Nephron progenitor cell (in vitro differentiated cells): ENCODE results near the gene RNF125.

Source experiments
- DNase-seq: peaks from one replicate; pipeline ENCODE4 v3.0.0; 2021
- H3K27ac Mint-ChIP-seq: 2 replicates; pipeline ENCODE4 v1.8.0; 2021; ENCODE audit warnings: mild to moderate bottlenecking, moderate library complexity, mixed read lengths
- H3K27me3 Mint-ChIP-seq: 2 replicates; pipeline ENCODE4 v1.8.0; 2021; ENCODE audit warnings: mild to moderate bottlenecking, low read depth, mixed read lengths; ENCODE audit not compliant: poor library complexity
- H3K36me3 Mint-ChIP-seq: 2 replicates; pipeline ENCODE4 v1.8.0; 2021; ENCODE audit warnings: low read depth, mixed read lengths
- H3K4me1 Mint-ChIP-seq: 2 replicates; pipeline ENCODE4 v1.8.0; 2021; ENCODE audit warnings: mixed read lengths
- H3K4me3 Mint-ChIP-seq: 2 replicates; pipeline ENCODE4 v1.8.0; 2021; ENCODE audit warnings: mild to moderate bottlenecking, moderate library complexity, mixed read lengths
- H3K9me3 Mint-ChIP-seq: 2 replicates; pipeline ENCODE4 v1.8.0; 2021; ENCODE audit warnings: mild to moderate bottlenecking, moderate library complexity, mixed read lengths
- TF ChIP-seq, protein P1 (sequence below): fragments of 200-600 bp; sonication (generic); IDR thresholded peaks from 2 replicates; pipeline ENCODE4 v1.5.0; 2021; ENCODE audit warnings: antibody characterized with exemption

The RNF125 gene

GRCh38 chr18:32091325-32091723, 72.7 kb downstream of the RNF125 start:
- H3K36me3 Mint-ChIP-seq = peaks cover 29% of the 10 kb centered on the region
- no peaks in the 10 kb centered on the region for H3K9me3 Mint-ChIP-seq
- TF ChIP-seq, protein P1, sequence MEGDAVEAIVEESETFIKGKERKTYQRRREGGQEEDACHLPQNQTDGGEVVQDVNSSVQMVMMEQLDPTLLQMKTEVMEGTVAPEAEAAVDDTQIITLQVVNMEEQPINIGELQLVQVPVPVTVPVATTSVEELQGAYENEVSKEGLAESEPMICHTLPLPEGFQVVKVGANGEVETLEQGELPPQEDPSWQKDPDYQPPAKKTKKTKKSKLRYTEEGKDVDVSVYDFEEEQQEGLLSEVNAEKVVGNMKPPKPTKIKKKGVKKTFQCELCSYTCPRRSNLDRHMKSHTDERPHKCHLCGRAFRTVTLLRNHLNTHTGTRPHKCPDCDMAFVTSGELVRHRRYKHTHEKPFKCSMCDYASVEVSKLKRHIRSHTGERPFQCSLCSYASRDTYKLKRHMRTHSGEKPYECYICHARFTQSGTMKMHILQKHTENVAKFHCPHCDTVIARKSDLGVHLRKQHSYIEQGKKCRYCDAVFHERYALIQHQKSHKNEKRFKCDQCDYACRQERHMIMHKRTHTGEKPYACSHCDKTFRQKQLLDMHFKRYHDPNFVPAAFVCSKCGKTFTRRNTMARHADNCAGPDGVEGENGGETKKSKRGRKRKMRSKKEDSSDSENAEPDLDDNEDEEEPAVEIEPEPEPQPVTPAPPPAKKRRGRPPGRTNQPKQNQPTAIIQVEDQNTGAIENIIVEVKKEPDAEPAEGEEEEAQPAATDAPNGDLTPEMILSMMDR = no peak
- no peak for DNase-seq
- peak overlapping the region; percentile 92 for H3K4me3 Mint-ChIP-seq
- peaks cover 49% of the 10 kb centered on the region for H3K4me1 Mint-ChIP-seq
- H3K27ac Mint-ChIP-seq = peak overlapping the region; percentile 97
- no peaks in the 10 kb centered on the region for H3K27me3 Mint-ChIP-seq

DNA sequence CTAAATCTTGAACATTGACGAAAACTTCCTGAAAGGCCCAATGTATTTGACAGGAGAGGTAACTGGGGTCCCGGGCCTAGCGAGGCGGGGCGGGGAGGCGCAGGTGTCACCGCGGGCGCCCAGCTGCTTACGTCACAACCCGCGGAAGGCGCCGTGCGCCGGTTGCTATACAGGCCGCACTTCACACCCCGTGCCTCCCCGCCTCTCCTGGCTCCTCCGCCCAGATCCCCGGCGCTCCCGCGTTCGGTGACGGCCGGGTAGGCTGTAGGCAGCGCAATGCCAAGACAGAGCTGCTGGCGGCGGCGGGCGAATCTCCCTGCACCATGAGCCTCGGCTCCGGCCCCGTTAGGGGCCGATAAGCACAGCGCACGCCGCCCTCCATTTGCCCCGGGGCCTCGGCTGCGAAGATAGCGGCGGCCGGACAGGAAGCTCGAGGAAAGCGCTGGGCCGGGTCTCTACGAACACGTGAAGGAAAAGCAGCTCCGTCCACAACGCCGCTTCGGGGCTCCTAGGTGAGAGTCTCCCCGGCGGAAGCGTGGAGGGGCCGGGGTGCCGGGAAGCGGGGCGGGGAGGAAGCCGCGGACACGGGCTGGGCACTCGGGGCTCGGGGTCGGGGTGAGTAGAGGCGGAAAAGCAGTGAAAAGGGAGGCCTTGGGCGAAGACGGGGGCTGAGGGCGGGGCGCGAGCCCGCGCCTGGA, 73.2 kb downstream of the RNF125 start, which contains the start of gene RNF138:
Gene RNF138 (plus strand): TSS at position 151 of the 698 bp plus-strand sequence. CDS start 903 bp downstream, outside the sequence.
- Mint-ChIP-seq H3K4me3 (peak within 1 kb of the TSS; percentile 92), H3K4me1 (peaks cover 53% of the 10 kb centered on the region), H3K36me3 (peaks cover 35% of the 10 kb centered on the region), H3K9me3 (no peaks in the 10 kb centered on the region), H3K27ac (peak within 1 kb of the TSS; percentile 98), H3K27me3 (no peaks in the 10 kb centered on the region)
- peak; percentile 80 for DNase-seq
- TF ChIP-seq, protein P1 = no peak

- H3K9me3 Mint-ChIP-seq = no peaks in the 10 kb centered on the region
These were observed 73.9 kb downstream of the RNF125 start for GRCh38 chr18:32092422-32093101.

GRCh38 chr18:32093102-32093511, 74.5 kb downstream of the RNF125 start:
- Mint-ChIP-seq H3K4me3 (peak overlapping the region; percentile 92), H3K27ac (peak overlapping the region; percentile 94), H3K9me3 (no peaks in the 10 kb centered on the region), H3K4me1 (peaks cover 47% of the 10 kb centered on the region), H3K36me3 (peaks cover 43% of the 10 kb centered on the region), H3K27me3 (no peaks in the 10 kb centered on the region)
- DNase-seq = peak; percentile 68
- TF ChIP-seq, protein P1 = no peak

More at GRCh38 chr18:32092422-32093101, 73.9 kb downstream of the RNF125 start:
- Mint-ChIP-seq H3K4me1 (peaks cover 53% of the 10 kb centered on the region), H3K27me3 (no peaks in the 10 kb centered on the region), H3K4me3 (peak overlapping the region; percentile 92), H3K36me3 (peaks cover 39% of the 10 kb centered on the region), H3K27ac (peak overlapping the region; percentile 98)
- TF ChIP-seq, protein P1 = no peak
- peak; percentile 100 for DNase-seq

DNA sequence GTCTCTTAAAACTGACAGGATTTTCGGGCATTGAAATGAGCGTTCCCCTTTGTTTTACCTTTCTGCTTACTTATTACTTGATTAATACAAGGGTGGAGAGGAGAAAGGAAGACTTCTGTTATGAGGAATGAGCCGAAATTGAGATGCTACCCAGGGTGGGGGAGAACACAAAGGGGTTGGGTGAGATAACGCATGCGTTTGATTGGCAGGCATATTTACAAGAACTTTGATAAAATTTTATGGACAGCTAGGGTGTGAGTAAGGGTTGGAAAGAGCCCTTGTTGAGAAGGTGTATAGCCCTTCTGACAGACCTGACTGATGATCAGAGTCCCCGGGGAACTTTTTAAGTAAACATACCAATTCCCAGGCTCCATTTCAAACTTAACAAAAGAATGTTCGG, 74.9 kb downstream of the RNF125 start:
- H3K4me1 Mint-ChIP-seq = peaks cover 43% of the 10 kb centered on the region
- DNase-seq = no peak
- H3K9me3 Mint-ChIP-seq = no peaks in the 10 kb centered on the region
- TF ChIP-seq, protein P1 = no peak
- no peaks in the 10 kb centered on the region for H3K27me3 Mint-ChIP-seq
- peak overlapping the region; percentile 92 for H3K4me3 Mint-ChIP-seq
- H3K27ac Mint-ChIP-seq = peak overlapping the region; percentile 94
- H3K36me3 Mint-ChIP-seq = peaks cover 43% of the 10 kb centered on the region
